ENCODE measurements around the gene VTI1A.
"Not testable (repeated sequence)": the region's sequence is repeated elsewhere in the genome, so short reads cannot be mapped to it uniquely, and the experiment has no call there.

VTI1A gene

GRCh38 chr10:112456533-112456932 lies 9.5 kb downstream of the VTI1A start:
- no peak for DNase-seq

DNA sequence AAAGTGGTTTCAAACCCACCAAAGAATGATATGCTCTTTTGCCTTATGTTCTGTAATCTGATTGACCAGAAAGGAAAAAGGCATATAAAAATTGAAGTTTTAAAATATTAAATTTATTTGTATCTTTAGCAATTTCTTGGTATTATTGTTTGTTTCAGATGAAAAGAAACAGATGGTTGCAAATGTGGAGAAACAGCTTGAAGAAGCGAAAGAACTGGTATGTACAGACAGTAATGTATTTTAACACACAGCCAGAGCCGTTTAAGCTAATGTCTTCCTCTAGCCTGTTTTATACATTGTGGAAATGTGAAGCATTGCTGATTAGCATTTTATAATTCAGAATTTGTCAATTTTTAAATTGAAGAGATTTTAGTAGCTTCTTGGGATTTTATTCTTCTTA lies 13.4 kb downstream of the VTI1A start:
- DNase-seq, result no peak

GRCh38 chr10:112461029-112461887 lies 14.2 kb downstream of the VTI1A start:
- DNase-seq, result no peak

DNA sequence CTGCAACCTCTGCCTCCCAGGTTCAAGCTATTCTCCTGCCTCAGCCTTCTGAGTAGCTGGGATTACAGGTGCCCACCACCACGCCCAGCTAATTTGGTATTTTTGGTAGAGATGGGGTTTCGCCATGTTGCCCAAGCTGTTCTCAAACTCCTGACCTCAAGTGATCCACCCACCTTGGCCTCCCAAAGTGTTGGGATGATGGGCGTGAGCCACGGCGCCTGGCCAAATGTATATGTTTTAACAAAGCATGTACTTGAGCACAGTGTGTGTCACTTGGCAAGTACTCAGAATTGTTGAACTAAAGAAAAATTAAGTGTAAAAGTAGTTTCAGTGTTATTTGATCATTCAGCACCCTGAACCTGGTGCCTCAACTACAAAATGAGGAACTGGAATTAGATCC lies 17.1 kb downstream of the VTI1A start:
- not testable (repeated sequence) for DNase-seq

- DNase-seq, result no peak
These were observed 18.4 kb downstream of the VTI1A start for GRCh38 chr10:112465299-112465883.

- no peak for DNase-seq
These were observed 19.8 kb downstream of the VTI1A start for GRCh38 chr10:112466802-112467201.

- no peak for DNase-seq
These were observed 20.6 kb downstream of the VTI1A start for GRCh38 chr10:112467541-112468075.

DNA sequence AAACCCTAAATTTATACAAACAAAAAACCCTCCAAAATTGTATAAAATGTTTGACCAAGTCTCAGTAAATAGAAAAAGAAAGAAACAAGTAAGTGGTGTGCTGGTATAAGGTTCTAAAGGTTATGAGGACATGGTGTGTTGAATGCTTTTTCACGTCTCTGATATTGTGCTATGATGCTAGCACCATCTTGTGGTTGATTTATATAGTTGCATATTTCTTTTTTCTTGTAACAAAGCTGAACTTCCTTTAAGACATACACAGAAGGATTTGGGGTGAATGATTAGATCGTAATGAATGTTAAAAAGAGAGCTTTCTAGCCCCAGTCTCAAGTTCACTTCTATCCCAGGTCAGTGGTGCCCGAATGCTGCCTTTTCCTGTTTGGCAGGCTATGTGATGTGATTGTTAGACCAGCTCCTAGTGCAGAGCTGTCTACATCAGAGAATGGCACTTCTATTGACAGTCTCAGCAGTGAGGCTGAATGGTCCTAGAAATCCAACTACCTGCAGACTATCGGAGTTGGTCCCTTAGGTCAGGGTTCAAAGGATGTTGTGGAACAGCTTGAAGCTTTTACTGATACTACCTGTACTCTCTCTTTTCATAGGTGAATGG lies 25.0 kb downstream of the VTI1A start:
- DNase-seq, result peak; percentile 26

DNA sequence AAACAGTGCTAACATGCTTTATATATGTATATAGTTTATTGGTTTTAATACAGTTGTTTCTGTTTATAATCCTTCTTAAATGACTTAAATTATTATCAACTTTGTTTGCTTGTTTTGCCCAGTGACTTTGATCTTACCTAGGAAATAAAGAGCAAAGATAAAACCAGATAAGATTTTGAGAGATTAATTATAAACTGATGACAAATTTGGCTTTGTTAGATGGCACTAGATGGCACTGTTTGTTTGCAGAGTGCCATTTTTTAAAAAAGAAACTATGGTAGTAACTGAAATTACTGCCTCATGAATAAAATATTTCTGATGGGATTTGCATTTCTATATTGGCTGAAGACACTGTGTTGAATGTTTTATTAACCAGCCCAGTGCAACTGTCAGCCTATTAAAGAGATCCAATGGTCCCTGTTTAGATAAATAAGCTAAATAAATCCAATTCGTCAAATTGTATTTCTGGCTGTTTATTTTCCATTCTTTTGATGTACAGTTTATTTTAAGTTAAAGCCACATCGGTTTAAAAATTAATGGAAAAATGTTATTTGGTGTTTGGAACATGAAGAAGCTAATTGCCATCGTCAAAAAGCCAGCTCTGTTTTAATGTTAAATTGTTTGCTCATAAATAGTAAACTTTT lies 28.7 kb downstream of the VTI1A start:
- no peak for DNase-seq

DNA sequence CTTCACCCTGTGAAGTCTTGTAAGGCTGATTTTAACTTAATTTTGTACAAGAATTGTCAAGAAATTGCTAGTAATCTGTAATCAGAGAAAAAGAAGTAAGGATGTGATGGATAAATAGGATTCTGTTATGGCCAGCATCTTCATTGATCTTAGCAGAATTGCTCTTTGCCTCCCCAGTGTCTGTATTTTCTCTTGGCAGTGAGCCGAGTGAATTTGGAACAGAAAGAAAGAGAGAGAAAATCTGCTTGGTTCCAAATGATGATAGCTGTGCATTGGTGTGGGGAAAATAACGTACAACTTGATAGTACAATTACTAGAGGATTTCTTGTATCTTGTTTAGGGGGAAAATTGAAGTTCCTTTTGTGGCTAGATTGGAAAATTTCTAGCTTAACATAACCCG lies 34.6 kb downstream of the VTI1A start:
- DNase-seq, result no peak

DNA sequence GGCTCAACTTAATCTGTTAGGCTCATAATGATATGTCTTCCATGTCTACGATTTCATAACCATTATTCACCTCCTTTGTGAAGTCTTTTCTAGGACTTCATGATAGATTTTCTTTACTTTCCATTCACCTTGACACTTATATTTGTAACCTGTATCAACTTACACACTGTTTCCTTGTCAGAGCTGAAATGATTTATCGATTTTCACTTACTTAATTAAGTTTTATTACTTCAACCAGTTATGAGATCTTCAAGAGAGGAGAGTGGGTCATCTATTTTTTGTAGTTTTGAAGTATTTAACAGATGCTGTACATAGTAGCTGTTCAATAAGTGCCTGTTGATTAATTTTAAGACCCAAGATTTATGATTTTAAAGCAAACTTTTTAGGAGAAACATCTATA lies 37.4 kb downstream of the VTI1A start:
- DNase-seq, result no peak

- DNase-seq, result no peak
These were observed 40.9 kb downstream of the VTI1A start for GRCh38 chr10:112487964-112488363.

GRCh38 chr10:112490545-112490944 lies 43.5 kb downstream of the VTI1A start:
- no peak for DNase-seq

GRCh38 chr10:112491144-112491543 lies 44.1 kb downstream of the VTI1A start:
- no peak for DNase-seq

GRCh38 chr10:112492736-112493135 lies 45.7 kb downstream of the VTI1A start:
- no peak for DNase-seq

DNA sequence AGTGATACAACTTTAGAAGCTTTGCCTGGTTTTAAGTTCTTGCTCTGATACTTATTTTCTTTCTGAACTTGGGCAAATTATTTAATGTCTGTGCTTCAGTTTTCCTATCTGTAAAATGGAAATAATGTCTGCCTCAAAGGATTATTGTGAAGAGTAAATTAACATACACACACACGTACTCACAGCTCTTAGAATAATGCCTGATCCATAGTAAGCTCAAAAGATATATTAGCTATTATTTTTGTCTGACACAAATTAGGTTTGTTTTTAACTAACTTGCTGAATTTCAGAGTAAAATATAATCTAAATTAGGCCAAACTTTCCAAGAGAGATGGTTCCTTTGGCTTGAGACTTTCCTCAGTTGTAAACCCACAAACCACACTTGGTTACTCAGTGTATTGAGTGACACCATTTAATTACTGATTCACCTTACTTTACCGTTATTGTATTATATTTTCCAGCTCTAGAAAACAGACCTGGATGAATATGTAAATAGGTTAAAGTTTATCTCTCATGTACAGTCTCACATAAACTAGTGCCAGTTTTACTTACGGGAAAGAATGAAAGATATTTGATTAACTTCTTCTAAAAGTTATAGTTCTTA lies 50.4 kb downstream of the VTI1A start:
- no peak for DNase-seq

- DNase-seq, result no peak
These were observed 51.8 kb downstream of the VTI1A start for GRCh38 chr10:112498806-112499205.

GRCh38 chr10:112499985-112500384 lies 53.0 kb downstream of the VTI1A start:
- not testable (repeated sequence) for DNase-seq

GRCh38 chr10:112502536-112502935 lies 55.5 kb downstream of the VTI1A start:
- DNase-seq, result no peak

DNA sequence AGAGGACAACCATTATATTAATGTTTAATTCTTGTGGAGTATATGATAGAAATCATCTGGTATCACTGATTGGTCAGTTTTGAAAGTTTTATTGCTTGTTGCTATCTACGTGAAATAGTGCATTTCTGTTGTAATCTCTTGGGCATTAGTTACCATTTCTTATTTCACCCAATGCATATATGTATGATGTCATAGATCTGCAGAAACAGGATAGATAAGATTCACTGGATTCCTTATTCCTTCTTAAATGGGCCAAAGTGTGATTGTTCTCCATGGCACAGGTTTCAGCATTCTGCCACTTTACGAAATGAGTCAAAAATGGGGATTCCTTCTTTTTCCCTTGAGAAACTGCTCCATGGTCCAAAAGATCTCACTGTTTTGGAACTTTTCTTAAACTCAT lies 56.6 kb downstream of the VTI1A start:
- no peak for DNase-seq

GRCh38 chr10:112507046-112507445 lies 60.0 kb downstream of the VTI1A start:
- no peak for DNase-seq

GRCh38 chr10:112507988-112508387 lies 61.0 kb downstream of the VTI1A start:
- no peak for DNase-seq
